ENCODE results near the gene EPHA6.

DNA sequence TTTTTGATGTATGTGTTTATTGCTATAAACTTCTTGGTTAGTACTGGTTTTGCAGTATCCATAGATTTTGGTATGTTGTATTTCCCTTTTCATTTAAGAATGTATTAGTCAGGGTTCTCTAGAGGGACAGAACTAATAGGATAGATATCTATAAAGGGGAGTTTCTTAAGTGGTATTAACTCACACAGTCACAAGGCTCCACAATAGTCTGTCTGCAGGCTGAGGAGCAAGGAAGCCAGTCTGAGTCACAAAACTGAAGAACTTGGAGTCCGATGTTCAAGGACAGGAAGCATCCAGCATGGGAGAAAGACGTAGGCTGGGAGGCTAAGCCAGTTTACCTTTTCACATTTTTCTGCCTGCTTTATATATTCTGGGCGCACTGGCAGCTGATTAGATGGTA is 958.5 kb downstream of the EPHA6 start:
- TF ChIP-seq FOXK2 (IDR thresholded peaks at IDR 0.05), result no peak
- no peak for TF ChIP-seq L3MBTL2 (conservative IDR thresholded peaks at IDR 0.05)
- TF ChIP-seq ELF4 (IDR thresholded peaks at IDR 0.05), result no peak
- no peak for TF ChIP-seq FOXM1 (IDR thresholded peaks at IDR 0.05; ENCODE audit: borderline replicate concordance)
- TF ChIP-seq SP1 (IDR thresholded peaks at IDR 0.05), result no peak
- no peak for TF ChIP-seq TARDBP (IDR thresholded peaks at IDR 0.05)
- TF ChIP-seq HDGF (IDR thresholded peaks at IDR 0.05; ENCODE audit: borderline replicate concordance), result no peak
- TF ChIP-seq BHLHE40 (IDR thresholded peaks at IDR 0.05; ENCODE audit: borderline replicate concordance), result no peak
- no peak for TF ChIP-seq ZNF384 (IDR thresholded peaks at IDR 0.05)
- TF ChIP-seq ARNT (IDR thresholded peaks at IDR 0.05), result no peak
- TF ChIP-seq, protein P1, sequence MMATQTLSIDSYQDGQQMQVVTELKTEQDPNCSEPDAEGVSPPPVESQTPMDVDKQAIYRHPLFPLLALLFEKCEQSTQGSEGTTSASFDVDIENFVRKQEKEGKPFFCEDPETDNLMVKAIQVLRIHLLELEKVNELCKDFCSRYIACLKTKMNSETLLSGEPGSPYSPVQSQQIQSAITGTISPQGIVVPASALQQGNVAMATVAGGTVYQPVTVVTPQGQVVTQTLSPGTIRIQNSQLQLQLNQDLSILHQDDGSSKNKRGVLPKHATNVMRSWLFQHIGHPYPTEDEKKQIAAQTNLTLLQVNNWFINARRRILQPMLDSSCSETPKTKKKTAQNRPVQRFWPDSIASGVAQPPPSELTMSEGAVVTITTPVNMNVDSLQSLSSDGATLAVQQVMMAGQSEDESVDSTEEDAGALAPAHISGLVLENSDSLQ (IDR thresholded peaks at IDR 0.05), result no peak
- no peak for TF ChIP-seq NFRKB (IDR thresholded peaks at IDR 0.05)

Measured in HEK293T (cell line).